SU-DHL-6 (cell line): ENCODE data around the gene SURF2.

Experiments
- CTCF ChIP-seq: fragments of 200-600 bp; sonication (generic); IDR thresholded peaks from one replicate; pipeline ENCODE4 v1.5.1; 2017; ENCODE audit warnings: antibody characterized with exemption, mild to moderate bottlenecking, low read length, moderate library complexity; ENCODE audit not compliant: insufficient read depth, poor library complexity, severe bottlenecking
- EZH2phosphoT487 ChIP-seq: fragments of 200-600 bp; sonication (generic), shearing (Covaris generic); conservative IDR thresholded peaks from 2 replicates; pipeline ENCODE4 v1.6.1; 2018; ENCODE audit warnings: mild to moderate bottlenecking, antibody characterized with exemption, low read length, moderate library complexity, mixed read lengths

- TF ChIP-seq EZH2phosphoT487: no peak
- no peak for TF ChIP-seq CTCF
Measured at GRCh38 chr9:133315997-133316396, 40.4 kb upstream of the SURF2 start.
